ENCODE measurements around the gene RAB27A.
"Not testable (repeated sequence)": the region's sequence is repeated elsewhere in the genome, so short reads cannot be mapped to it uniquely, and the experiment has no call there.

- not testable (repeated sequence) for TF ChIP-seq CTCF (optimal IDR thresholded peaks at IDR 0.05 in 1 of 3, IDR thresholded peaks at IDR 0.05 in 1 of 3, conservative IDR thresholded peaks at IDR 0.05 in 1 of 3; ENCODE audit: extremely low read depth in 1 of 3, insufficient read depth in 2 of 3, low read length in 3 of 3); EZH2 (IDR thresholded peaks at IDR 0.05; ENCODE audit: low read length)
Observed at GRCh38 chr15:55302801-55303200, 13.2 kb upstream of the RAB27A start.
